ENCODE data around the gene RGP1.

DNA sequence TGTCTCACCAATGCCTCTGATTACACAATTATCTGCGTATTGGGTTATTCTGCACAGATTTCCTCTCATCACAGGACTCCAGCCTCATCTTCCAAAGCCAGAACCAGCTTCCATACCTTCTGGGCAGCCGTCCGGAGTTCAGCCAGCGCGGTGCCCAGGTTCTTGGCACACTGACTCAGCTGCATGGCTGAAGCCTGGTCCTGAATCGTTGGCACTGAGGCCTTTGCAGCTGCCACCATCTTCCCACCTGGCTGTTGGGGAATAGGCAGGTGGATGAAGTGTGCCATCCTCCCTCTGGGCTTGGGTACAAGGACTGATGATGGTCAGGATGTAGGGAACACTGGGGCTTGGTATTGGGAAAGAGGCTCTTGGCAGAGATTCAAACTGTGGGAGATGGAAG is 35.0 kb upstream of the RGP1 start:
- TF ChIP-seq, protein P1, sequence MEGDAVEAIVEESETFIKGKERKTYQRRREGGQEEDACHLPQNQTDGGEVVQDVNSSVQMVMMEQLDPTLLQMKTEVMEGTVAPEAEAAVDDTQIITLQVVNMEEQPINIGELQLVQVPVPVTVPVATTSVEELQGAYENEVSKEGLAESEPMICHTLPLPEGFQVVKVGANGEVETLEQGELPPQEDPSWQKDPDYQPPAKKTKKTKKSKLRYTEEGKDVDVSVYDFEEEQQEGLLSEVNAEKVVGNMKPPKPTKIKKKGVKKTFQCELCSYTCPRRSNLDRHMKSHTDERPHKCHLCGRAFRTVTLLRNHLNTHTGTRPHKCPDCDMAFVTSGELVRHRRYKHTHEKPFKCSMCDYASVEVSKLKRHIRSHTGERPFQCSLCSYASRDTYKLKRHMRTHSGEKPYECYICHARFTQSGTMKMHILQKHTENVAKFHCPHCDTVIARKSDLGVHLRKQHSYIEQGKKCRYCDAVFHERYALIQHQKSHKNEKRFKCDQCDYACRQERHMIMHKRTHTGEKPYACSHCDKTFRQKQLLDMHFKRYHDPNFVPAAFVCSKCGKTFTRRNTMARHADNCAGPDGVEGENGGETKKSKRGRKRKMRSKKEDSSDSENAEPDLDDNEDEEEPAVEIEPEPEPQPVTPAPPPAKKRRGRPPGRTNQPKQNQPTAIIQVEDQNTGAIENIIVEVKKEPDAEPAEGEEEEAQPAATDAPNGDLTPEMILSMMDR (IDR thresholded peaks at IDR 0.05), result no peak
- no peak for TF ChIP-seq POLR2A (IDR thresholded peaks at IDR 0.05)
- no peak for TF ChIP-seq EP300 (IDR thresholded peaks at IDR 0.05)
- no peak for TF ChIP-seq POLR2AphosphoS5 (IDR thresholded peaks at IDR 0.05)
